Peyer's patch (tissue), 4 donors: ENCODE measurements around the gene PTPRK. TPM values are rescaled to one million over a fixed set of nuclear protein-coding genes. Genes with fewer than 3 reads are reported as not detected.

ENCODE experiments used
- DNase-seq, 3 donors: peaks; one replicate each; pipeline ENCODE4 v3.0.0-alpha.2; 2017 to 2019
- H3K27ac ChIP-seq, 4 donors: fragments of 200-600 bp; sonication (generic); one replicate each; pipeline ENCODE4 v1.5.1; 2016 to 2019
- H3K27me3 ChIP-seq, 2 donors: fragments of 200-600 bp; sonication (generic); one replicate each; pipeline ENCODE4 v1.5.1; 2019
- H3K36me3 ChIP-seq, 3 donors: fragments of 200-600 bp; sonication (generic); one replicate each; pipeline ENCODE4 v1.5.1; 2016 to 2019
- H3K4me1 ChIP-seq, 4 donors: fragments of 200-600 bp; sonication (generic); one replicate each; pipeline ENCODE4 v1.5.1; 2016 to 2019
- H3K4me3 ChIP-seq, 4 donors: fragments of 200-600 bp; sonication (generic); 1 replicate in 3 of 4; 2 replicates in 1 of 4; pipeline ENCODE4 v1.5.1; 2016 to 2019; ENCODE audit warnings: mild to moderate bottlenecking in 1 of 4
- H3K9me3 ChIP-seq, 4 donors: fragments of 200-600 bp; sonication (generic); one replicate each; pipeline ENCODE4 v1.5.1; 2016 to 2019; ENCODE audit warnings: mild to moderate bottlenecking in 1 of 4
- POLR2A ChIP-seq, 2 donors: fragments of 450-650 bp; IDR thresholded peaks; one replicate each; pipeline ENCODE4 v1.5.1; 2017; ENCODE audit warnings: antibody characterized with exemption in 2 of 2, mild to moderate bottlenecking in 2 of 2, moderate library complexity in 2 of 2
- total RNA-seq, 4 donors: library from RNA; depleted of rRNA; stranded (reverse); fragments of >200 nt; gene quantifications; one replicate each; pipeline ENCODE4 v1.1.0, GENCODE V29; 2016
- TF ChIP-seq, protein P1 (sequence below), 6 experiments: fragments of 450-650 bp in 4 of 6; fragments of 200-600 bp in 2 of 6; sonication (generic) in 1 of 6; IDR thresholded peaks; one replicate each; pipeline ENCODE4 v1.5.1; 2017 to 2019; ENCODE audit warnings: antibody characterized with exemption in 6 of 6, mild to moderate bottlenecking in 3 of 6, moderate library complexity in 1 of 6

Gene PTPRK
- total RNA-seq, 4 donors from 2014 or later, result 109 to 192 (median 153) TPM

DNA sequence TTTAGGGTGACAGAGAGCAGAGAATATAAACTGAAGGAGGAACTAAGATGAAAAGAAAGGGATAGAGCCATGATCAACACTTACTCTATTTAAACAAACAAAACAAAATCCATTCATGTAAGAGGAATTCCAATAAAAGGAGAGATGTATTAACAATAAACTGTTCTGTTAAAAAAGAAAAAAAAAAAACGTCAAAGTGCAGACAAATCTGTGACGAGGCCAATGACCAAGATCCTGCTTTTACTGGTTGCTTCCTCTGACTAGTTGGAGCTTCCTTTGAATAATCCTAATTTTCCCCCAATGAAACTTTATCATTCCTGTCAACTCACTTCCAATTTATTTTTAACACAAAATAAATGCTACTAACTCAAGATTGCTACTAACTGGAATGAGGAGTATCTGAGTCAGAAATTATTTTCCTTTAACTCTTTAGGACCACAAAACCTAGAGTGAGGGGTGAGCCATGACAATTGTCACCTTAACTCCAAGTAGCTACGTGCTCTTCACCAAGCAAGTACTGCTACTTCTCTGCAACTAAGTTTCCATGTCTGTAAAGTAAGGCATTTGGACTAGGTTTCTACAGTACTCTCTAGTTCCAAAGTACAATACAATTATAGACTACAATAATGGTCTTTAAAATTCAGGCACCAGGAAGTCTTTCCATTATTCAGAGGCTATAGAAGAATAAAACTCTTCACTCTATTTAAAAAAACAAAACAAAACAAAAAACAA, 152.0 kb downstream of the PTPRK start:
- Histone ChIP-seq H3K27ac (peak overlapping the region in 1 of 4 donors; percentile 20), H3K36me3 (no peaks in the 10 kb centered on the region), H3K4me1 (peaks cover 0 to 31% (median 0%) of the 10 kb centered on the region in 4 donors), H3K4me3 (no peak overlapping the region), H3K27me3 (no peaks in the 10 kb centered on the region), H3K9me3 (no peaks in the 10 kb centered on the region)
- TF ChIP-seq, protein P1, sequence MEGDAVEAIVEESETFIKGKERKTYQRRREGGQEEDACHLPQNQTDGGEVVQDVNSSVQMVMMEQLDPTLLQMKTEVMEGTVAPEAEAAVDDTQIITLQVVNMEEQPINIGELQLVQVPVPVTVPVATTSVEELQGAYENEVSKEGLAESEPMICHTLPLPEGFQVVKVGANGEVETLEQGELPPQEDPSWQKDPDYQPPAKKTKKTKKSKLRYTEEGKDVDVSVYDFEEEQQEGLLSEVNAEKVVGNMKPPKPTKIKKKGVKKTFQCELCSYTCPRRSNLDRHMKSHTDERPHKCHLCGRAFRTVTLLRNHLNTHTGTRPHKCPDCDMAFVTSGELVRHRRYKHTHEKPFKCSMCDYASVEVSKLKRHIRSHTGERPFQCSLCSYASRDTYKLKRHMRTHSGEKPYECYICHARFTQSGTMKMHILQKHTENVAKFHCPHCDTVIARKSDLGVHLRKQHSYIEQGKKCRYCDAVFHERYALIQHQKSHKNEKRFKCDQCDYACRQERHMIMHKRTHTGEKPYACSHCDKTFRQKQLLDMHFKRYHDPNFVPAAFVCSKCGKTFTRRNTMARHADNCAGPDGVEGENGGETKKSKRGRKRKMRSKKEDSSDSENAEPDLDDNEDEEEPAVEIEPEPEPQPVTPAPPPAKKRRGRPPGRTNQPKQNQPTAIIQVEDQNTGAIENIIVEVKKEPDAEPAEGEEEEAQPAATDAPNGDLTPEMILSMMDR (IDR thresholded peaks at IDR 0.05), result no peak
- TF ChIP-seq POLR2A (IDR thresholded peaks at IDR 0.05), result no peak
- DNase-seq, result no peak

GRCh38 chr6:128367437-128367836, 153.0 kb downstream of the PTPRK start:
- no peak overlapping the region for H3K4me3 ChIP-seq
- H3K27me3 ChIP-seq, result no peaks in the 10 kb centered on the region
- H3K4me1 ChIP-seq, result peaks cover 0 to 36% (median 0%) of the 10 kb centered on the region in 4 donors
- TF ChIP-seq POLR2A (IDR thresholded peaks at IDR 0.05), result no peak
- TF ChIP-seq, protein P1 (IDR thresholded peaks at IDR 0.05), result no peak
- no peaks in the 10 kb centered on the region for H3K36me3 ChIP-seq
- peak overlapping the region in 2 of 4 donors; percentile 4 to 20 for H3K27ac ChIP-seq
- DNase-seq, result no peak
- H3K9me3 ChIP-seq, result no peaks in the 10 kb centered on the region

DNA sequence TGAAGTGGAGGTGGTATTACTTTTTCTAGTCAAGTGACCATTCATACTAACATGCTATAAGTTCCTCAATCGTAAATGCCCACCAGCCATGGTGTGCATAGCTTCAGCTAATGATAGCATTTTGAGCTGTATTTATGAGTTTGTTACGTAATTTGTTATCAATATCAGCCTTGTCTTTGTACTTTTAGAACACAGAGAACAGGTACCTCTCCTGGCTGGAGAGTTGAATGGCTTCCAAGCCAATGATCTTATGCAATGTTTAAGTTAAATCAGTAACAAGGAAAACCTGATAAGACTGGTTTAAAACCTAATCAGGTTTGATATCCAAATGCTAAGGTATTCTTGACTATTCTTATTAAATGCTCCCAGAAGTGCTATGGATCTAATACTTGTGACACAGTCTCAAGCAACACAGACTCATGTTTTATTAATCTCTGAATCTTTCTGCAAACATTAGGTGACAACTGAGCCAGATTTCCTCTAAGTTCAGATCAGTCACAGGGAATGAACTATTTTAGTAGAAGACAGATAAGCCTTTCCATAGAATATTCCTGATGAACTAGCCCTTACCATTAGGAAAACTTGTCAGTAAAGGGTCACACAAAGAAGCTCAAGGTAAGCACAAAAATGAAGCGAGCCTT, 154.8 kb downstream of the PTPRK start:
- peaks cover 0 to 39% (median 0%) of the 10 kb centered on the region in 4 donors for H3K4me1 ChIP-seq
- H3K27me3 ChIP-seq, result no peaks in the 10 kb centered on the region
- TF ChIP-seq POLR2A (IDR thresholded peaks at IDR 0.05), result no peak
- TF ChIP-seq, protein P1 (IDR thresholded peaks at IDR 0.05), result peak in 2 of 6 experiments; percentile 2 to 8
- H3K4me3 ChIP-seq, result peak overlapping the region in 1 of 4 donors; percentile 13
- H3K9me3 ChIP-seq, result no peaks in the 10 kb centered on the region
- H3K36me3 ChIP-seq, result no peaks in the 10 kb centered on the region
- H3K27ac ChIP-seq, result peak overlapping the region in 1 of 4 donors; percentile 31
- no peak for DNase-seq

DNA sequence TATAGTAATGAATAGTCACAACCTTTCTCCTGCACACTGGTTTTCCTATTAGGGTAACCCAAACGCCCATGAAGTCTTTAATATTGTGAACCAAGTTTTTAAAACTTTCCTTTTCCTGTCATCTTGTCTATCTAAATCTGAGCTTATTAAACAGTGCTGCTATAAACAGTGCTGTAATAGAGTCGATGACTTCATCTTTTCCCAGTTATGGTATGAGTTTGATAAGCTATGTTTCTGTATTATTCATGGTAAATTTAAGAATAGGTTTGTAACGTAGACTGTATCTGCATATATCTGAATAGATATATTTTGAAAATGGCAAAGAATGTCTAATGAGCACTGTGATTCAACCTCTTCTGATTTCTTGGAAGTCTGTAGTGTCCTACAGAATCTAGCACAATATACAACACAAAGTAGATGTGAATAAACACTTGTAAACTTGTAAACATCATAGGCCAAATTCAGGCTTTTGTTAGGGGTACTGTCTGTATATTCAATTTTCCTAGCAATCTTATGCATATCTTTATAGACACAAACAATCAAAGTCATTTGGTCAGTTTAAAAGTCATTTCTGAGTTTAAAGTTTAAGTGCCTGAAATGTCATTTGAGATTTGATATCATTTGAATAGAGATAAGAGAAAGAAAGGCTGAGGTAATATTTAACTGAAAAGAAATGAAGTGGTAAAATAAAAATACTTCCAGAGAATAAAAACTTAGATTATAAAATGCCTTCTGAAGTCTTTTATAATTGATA, 155.5 kb downstream of the PTPRK start:
- H3K4me3 ChIP-seq, result peak overlapping the region in 1 of 4 donors; percentile 13
- no peaks in the 10 kb centered on the region for H3K27me3 ChIP-seq
- no peak for DNase-seq
- peak overlapping the region in 2 of 4 donors; percentile 11 to 40 for H3K27ac ChIP-seq
- peaks cover 0 to 39% (median 0%) of the 10 kb centered on the region in 4 donors for H3K4me1 ChIP-seq
- TF ChIP-seq, protein P1 (IDR thresholded peaks at IDR 0.05), result no peak
- no peak for TF ChIP-seq POLR2A (IDR thresholded peaks at IDR 0.05)
- H3K9me3 ChIP-seq, result no peaks in the 10 kb centered on the region
- H3K36me3 ChIP-seq, result no peaks in the 10 kb centered on the region

DNA sequence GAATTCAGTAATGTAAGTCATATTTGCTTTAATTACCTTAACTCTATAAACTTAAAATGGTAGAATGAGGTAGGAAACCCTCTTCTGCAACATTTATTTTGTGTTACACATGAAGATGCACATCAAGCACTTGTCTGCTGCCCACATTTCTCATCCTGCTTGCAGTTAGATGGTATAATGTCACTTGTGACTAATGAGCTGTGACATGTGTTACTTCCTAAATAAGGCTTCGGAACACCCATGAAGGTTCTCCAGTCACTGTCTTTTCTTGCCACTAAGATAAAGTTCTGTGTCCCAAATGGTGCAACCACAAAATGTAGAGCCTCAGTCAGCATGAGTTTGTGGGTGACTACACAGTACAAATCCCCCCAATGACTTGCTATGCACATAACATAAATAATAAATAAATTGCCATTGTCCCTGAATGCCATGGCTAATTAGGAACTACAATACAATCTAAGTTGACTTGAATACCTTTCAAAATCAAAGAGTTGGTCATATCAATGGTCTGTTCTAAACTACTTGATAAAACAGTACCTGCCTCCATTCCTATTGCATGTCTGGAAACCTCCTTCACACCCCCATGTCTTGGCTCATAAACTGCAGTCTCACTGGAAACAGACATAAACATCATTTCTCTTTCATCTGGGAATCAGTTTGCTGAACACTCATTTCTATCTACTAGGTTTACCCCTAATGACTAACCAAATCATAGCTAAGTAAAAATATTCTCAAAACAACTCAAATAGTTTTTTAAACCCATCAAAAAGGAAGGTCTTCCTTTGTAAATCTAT, 157.2 kb downstream of the PTPRK start:
- no peak for TF ChIP-seq POLR2A (IDR thresholded peaks at IDR 0.05)
- TF ChIP-seq, protein P1 (IDR thresholded peaks at IDR 0.05), result no peak
- H3K4me3 ChIP-seq, result no peak overlapping the region
- H3K9me3 ChIP-seq, result no peaks in the 10 kb centered on the region
- H3K4me1 ChIP-seq, result peaks cover 0 to 42% (median 0%) of the 10 kb centered on the region in 4 donors
- DNase-seq, result no peak
- no peaks in the 10 kb centered on the region for H3K27me3 ChIP-seq
- H3K27ac ChIP-seq, result no peak overlapping the region
- no peaks in the 10 kb centered on the region for H3K36me3 ChIP-seq
